ENCODE data around the gene SLC30A7. TPM values are rescaled to one million over a fixed set of nuclear protein-coding genes. Genes with fewer than 3 reads are reported as not detected.
A peak's percentile ranks its signal among the peaks of the same experiment; 100 is the strongest.

The SLC30A7 gene
- polyA plus RNA-seq, 1 of the 3 experiments (the other 2 are of a cell fraction): 4.0 TPM

GRCh38 chr1:100988121-100988520 lies 92.2 kb downstream of the SLC30A7 start:
- WGBS (ENCODE audit: low lambda C conversion rate): 100% methylated on average over 3 of the region's 3 CpGs
- Histone ChIP-seq H3K9me3 (no peaks in the 10 kb centered on the region), H3K9me2 (no peaks in the 10 kb centered on the region), H3K4me2 (no peak overlapping the region), H3F3A (replicated peaks; ENCODE audit: insufficient read depth) (peaks cover 16% of the 10 kb centered on the region), H3K27me3 (ENCODE audit: insufficient read depth) (no peaks in the 10 kb centered on the region), H3K4me1 (ENCODE audit: control insufficient read depth in 1 of 2, insufficient read depth in 2 of 2, low read depth in 1 of 2, low read length in 1 of 2) (peaks cover 0 to 10% of the 10 kb centered on the region in 2 experiments; a peak in 3 of 4 replicates), H3K27ac (ENCODE audit: low read depth in 2 of 2, low read length in 1 of 2) (no peak overlapping the region), H3K4me3 (ENCODE audit: low read depth in 2 of 2, low read length in 1 of 2) (no peak overlapping the region), H2AFZ (ENCODE audit: low read depth) (no peak overlapping the region), H3K36me3 (replicated peaks in 1 of 2; ENCODE audit: control insufficient read depth in 1 of 2, insufficient read depth in 2 of 2, low read length in 1 of 2) (peaks cover 26 to 39% of the 10 kb centered on the region in 2 experiments), H3K79me2 (ENCODE audit: insufficient read depth) (no peaks in the 10 kb centered on the region), H3K9ac (no peak overlapping the region), H4K20me1 (ENCODE audit: insufficient read depth) (no peaks in the 10 kb centered on the region)
- CTCF ChIA-PET: no interaction called here
- POLR2A ChIA-PET: no interaction called here
- TF ChIP-seq EZH2phosphoT487 (IDR thresholded peaks at IDR 0.05; ENCODE audit: borderline replicate concordance, low read depth): no peak
- TF ChIP-seq USF2 (IDR thresholded peaks at IDR 0.05; ENCODE audit: borderline replicate concordance, low read depth, low read length): no peak
- no peak for TF ChIP-seq USF1 (IDR thresholded peaks at IDR 0.05; ENCODE audit: borderline replicate concordance, low read depth)
- TF ChIP-seq GABPA (IDR thresholded peaks at IDR 0.05; ENCODE audit: low read depth): no peak
- TF ChIP-seq TEAD4 (IDR thresholded peaks at IDR 0.05; ENCODE audit: borderline replicate concordance, insufficient read depth): no peak
- TF ChIP-seq FOSL2 (IDR thresholded peaks at IDR 0.05; ENCODE audit: borderline replicate concordance, low read depth): no peak
- TF ChIP-seq RFX5 (IDR thresholded peaks at IDR 0.05; ENCODE audit: low read length): no peak
- no peak for TF ChIP-seq RXRA (IDR thresholded peaks at IDR 0.05; ENCODE audit: borderline replicate concordance, low read depth)
- DNase-seq: no peak

- no peaks in the 10 kb centered on the region for H3K9me3 ChIP-seq
- no peak overlapping the region for H2AFZ ChIP-seq (ENCODE audit: low read depth)
- H3K4me1 ChIP-seq (ENCODE audit: control insufficient read depth in 1 of 2, insufficient read depth in 2 of 2, low read depth in 1 of 2, low read length in 1 of 2): peaks cover 0 to 10% of the 10 kb centered on the region in 2 experiments; a peak in 3 of 4 replicates
- H3K9ac ChIP-seq: no peak overlapping the region
- DNase-seq: no peak
- TF ChIP-seq EP300 (IDR thresholded peaks at IDR 0.05; ENCODE audit: borderline replicate concordance in 1 of 2, low read depth in 1 of 2, low read length in 1 of 2) (peak; percentile 16 to 55; a peak in 1 of 4 replicates), TEAD4 (IDR thresholded peaks at IDR 0.05; ENCODE audit: borderline replicate concordance, insufficient read depth) (0 out of 2 replicates have a peak, but pooled peaks have one; percentile 38), PBX3 (IDR thresholded peaks at IDR 0.05) (peak; percentile 80), JUND (IDR thresholded peaks at IDR 0.05) (peak; percentile 66), TCF12 (IDR thresholded peaks at IDR 0.05) (peak; percentile 93), NFIC (IDR thresholded peaks at IDR 0.05; ENCODE audit: borderline replicate concordance) (peak; percentile 82), RCOR1 (IDR thresholded peaks at IDR 0.05; ENCODE audit: low read length) (no peak), MEF2A (IDR thresholded peaks at IDR 0.05; ENCODE audit: borderline replicate concordance, low read depth) (no peak), FOSL2 (IDR thresholded peaks at IDR 0.05; ENCODE audit: borderline replicate concordance, low read depth) (peak; percentile 62; the same call in 1 of the 2 replicates)
- CTCF ChIA-PET: interaction anchor here (0.9 kb wide), 1 partner anchor 1462 kb away, joined by 3 read pairs; no protein-coding TSS in a partner anchor
- POLR2A ChIA-PET: no interaction called here
- no peak overlapping the region for H3K4me3 ChIP-seq (ENCODE audit: low read depth in 2 of 2, low read length in 1 of 2)
- peaks cover 21 to 32% of the 10 kb centered on the region in 2 experiments for H3K36me3 ChIP-seq (replicated peaks in 1 of 2; ENCODE audit: control insufficient read depth in 1 of 2, insufficient read depth in 2 of 2, low read length in 1 of 2)
- H3K4me2 ChIP-seq: 0 out of 2 replicates have a peak overlapping the region, but pooled peaks have one; percentile 5
- H3K79me2 ChIP-seq (ENCODE audit: insufficient read depth): no peaks in the 10 kb centered on the region
- H3K27ac ChIP-seq (ENCODE audit: low read depth in 2 of 2, low read length in 1 of 2): peak overlapping the region; percentile 57 to 64; a peak in 3 of 4 replicates
- WGBS (ENCODE audit: low lambda C conversion rate): 61% methylated on average over 2 of the region's 2 CpGs
- H3K27me3 ChIP-seq (ENCODE audit: insufficient read depth): no peaks in the 10 kb centered on the region
- H3K9me2 ChIP-seq: no peaks in the 10 kb centered on the region
- H4K20me1 ChIP-seq (ENCODE audit: insufficient read depth): no peaks in the 10 kb centered on the region
- peaks cover 16% of the 10 kb centered on the region for H3F3A ChIP-seq (replicated peaks; ENCODE audit: insufficient read depth)
These were observed 93.6 kb downstream of the SLC30A7 start for GRCh38 chr1:100989306-100990077.
